Spleen (tissue), 7 donors: ENCODE results near the gene FGF4.

Experiments used
- CTCF ChIP-seq, 11 experiments: fragments of 200-600 bp in 7 of 11; fragments of 450-650 bp in 4 of 11; sonication (generic) in 4 of 11; IDR thresholded peaks in 8 of 11; conservative IDR thresholded peaks in 3 of 11; 1 replicate in 7 of 11; 2 replicates in 4 of 11; pipeline versions ENCODE4 v1.4.0 to v1.8.0; 2016 to 2021; ENCODE audit warnings: antibody characterized with exemption in 11 of 11, inconsistent platforms in 4 of 11, mild to moderate bottlenecking in 1 of 11
- POLR2AphosphoS5 ChIP-seq, 3 donors: sonication (generic); formaldehyde crosslinking; IDR thresholded peaks; one replicate each; pipeline ENCODE4 v1.5.1; 2017; ENCODE audit warnings: antibody characterized with exemption in 3 of 3
- donor health status: DM: no; HTN: no; CAD: no; lungs with moderate emphysema.
- donor health status: DM: no; HTN: no; CAD: no.
- donor health status: DM: no; HTN: no; CAD: no.

- TF ChIP-seq CTCF (IDR thresholded peaks at IDR 0.05 in 8 of 11, conservative IDR thresholded peaks at IDR 0.05 in 3 of 11) (no peak), POLR2AphosphoS5 (IDR thresholded peaks at IDR 0.05) (no peak)
Measured at GRCh38 chr11:69803022-69803421, 27.9 kb upstream of the FGF4 start.
